UCSD-AML1 (cell line): ENCODE measurements around the gene FLNB.
A peak's percentile ranks its signal among the peaks of the same experiment; 100 is the strongest.

ENCODE experiments used
- DNase-seq: peaks from one replicate; lab custom pipeline; 2025; ENCODE audit not compliant: unreplicated experiment; lab: John Stamatoyannopoulos, UW

Gene FLNB

DNA sequence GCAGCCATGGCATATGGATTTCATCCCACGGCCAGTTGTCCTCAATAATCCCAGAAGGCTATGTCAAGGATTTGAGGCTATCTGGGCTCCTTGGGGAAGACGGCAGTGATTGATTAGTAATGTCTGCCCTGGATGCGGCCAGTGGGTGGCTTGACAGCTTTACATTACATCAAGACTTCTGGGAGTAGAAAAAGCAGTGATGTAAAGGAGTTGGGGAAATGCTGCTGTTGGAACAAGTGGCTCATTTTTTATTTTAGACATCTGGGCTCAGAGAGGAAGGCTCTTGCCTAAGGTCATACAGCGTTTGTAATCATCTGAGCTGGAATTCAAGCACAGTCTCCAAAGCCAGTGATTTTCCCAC lies 94.1 kb downstream of the FLNB start:
- no peak for DNase-seq

DNA sequence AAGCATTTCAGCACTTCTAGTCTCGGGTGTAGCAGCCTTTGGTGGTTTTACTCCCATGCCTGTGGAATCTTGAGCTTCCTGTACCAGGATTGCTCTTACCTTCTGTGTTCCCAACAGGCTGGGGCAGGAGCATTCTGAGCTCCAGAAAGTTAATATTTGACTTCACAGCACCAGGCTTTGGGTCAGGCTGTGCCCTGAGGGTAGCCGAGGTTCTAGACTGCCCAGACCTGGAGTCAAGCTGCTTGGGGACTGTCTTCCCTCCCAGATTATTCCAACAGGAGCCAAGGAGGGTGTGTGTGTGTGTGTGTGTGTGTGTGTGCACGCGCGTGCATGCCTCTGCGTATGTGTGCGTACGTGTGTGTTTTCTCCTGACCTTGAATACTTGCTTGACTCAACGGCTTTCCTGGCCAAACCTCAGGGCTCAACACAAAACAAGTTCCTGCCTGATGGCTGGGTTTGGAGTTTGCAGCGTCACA lies 94.8 kb downstream of the FLNB start:
- DNase-seq = no peak

DNA sequence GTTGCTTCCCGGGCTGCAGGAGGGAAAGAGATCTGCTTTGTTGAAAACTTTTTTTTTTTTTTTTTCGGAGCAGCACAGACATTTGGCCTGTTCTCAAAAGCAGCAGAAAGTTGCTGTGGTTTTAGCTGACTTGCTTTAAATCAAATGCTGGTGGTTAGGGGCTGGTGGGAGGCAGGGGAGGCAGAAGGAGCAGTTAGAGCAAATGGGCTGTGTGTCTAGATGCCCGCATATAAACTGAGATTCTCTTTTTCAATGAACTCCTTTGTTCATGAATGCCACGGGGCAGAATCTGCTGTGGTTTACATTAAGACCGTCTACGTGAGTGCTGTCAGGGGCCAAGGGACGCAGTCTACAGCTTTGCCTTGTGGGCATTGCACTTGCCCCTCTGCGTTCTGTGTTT lies 95.9 kb downstream of the FLNB start:
- no peak for DNase-seq

DNA sequence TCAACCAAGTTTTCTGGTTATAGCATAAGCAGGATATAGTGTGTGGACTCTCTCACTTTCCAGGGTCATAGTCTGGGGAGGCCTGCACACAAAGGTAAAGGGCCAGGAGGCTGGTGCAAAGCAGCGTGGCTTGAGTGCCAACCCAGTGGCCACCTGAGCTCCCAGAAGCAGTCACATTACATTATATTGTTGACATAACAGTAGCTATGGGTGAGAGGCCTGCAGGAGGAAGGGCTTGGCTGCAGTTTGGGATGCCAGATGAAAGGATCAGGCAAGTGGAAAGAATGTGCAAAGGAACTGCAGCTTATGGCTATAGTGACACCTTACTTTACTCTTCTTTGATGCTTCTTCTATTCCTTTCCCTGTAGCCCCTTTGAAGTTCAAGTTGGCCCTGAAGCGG lies 96.5 kb downstream of the FLNB start:
- DNase-seq = no peak

DNA sequence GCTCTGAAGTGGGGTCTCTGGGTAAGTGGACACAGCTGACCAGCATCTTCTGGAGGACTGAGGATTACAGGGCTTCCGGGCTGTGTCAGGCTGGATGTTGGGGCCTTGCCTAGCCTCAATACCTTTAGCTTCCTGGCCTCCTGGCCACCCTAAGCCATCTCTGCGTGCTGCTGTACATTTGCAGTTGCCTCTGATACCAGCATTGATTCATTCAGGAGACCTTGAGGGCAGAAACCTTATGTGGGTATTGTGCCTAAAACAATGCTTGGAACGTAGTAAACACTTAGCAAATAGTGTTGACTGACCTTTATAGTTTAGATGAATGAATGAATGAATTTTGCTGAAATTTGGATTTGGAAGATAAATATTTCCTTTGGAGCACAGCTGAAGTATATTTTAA lies 97.0 kb downstream of the FLNB start:
- DNase-seq = no peak

DNA sequence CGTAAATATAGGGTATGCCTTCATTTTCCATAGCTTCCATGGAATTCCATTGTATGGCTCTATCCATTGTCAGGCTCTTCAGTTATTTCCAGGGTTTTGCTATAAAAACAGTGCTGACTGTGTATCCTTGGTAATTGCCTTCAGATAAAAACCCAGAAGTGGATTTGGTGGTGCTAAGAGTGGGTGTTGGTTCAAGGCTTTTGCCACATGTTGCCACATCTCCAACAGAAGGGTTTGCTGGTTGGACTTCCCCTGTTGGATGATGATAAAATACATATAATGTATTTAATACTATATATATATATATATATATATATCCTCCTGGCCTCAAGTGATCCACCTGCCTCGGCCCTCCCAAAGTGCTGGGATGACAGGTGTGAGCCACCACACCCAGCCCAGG lies 97.8 kb downstream of the FLNB start:
- DNase-seq = no peak

DNA sequence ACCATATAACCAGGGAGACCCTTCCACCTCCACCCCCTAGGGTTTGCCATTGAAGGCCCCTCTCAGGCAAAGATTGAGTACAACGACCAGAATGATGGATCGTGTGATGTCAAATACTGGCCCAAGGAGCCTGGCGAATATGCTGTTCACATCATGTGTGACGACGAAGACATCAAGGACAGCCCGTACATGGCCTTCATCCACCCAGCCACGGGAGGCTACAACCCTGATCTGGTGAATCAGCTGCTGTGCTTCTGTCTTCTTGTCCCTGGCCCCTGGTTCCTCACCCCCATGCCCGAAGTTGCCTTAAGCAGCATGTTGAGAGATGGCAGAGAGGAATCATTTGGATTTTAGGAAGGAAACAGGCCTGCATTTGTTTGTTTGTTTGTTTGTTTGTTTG lies 98.4 kb downstream of the FLNB start:
- DNase-seq = no peak

DNA sequence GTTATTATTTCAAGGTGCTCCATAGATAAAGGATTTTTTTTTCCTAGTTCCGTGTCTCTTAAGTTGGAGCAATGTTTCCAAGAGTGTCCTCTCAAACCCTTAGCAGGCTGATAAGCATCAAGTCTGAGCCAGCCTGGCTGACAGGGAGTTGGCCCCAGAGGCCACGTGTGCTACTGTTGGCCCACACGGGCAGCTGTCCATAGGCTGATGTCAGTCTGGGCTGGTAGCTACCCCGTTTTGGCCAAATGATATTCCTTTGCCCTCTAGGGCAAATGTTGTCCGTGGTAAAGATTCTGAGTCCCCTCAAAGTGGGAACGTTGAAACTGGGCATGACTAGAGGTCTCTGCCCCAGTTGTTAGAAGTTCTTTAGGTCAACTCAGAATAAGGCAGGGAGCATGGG lies 99.4 kb downstream of the FLNB start:
- DNase-seq = no peak

DNA sequence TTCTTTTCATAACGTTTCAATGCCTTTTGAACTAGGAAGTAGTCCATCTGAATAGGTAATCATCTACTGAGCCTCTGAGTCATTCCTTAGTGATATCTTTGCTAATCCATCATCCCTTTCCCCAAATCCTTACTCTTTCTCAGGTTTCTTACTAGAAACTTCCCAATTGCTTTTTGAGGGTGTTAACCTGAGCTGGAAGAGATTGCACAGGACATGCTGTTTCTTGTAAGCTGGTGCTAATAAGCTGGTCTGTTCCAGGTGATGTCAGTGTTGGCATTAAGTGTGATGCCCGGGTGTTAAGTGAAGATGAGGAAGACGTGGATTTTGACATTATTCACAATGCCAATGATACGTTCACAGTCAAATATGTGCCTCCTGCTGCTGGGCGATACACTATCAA lies 101.5 kb downstream of the FLNB start:
- DNase-seq = no peak

DNA sequence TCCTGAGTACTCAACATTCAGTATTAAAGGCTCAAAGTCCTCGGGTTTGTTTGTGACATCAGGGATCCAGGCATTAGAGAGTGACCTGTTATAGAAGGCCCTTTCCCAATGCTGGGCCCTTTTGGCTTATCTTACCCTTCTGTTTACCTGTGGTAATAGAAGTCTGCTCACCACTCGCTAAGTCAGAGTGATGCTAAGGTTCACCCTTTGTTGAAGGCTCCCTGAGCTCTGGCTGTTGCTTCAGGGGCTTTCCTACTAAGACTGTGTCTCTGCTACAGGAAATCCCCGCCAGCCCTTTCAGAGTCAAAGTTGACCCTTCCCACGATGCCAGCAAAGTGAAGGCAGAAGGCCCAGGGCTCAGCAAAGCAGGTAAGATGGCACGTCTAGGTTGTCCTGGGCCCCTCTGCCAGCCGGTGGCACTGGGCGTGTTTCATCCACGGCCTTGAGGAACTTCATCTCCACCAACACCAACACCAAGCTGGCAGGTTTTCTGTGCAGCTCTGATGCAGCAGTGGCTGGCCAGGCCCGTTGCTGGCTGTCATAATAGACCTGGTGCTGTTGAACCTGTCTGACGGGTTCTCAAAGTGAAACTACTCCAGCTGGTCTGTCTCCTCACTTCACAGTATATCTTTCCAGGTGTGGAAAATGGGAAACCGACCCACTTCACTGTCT lies 103.4 kb downstream of the FLNB start:
- DNase-seq = no peak

DNA sequence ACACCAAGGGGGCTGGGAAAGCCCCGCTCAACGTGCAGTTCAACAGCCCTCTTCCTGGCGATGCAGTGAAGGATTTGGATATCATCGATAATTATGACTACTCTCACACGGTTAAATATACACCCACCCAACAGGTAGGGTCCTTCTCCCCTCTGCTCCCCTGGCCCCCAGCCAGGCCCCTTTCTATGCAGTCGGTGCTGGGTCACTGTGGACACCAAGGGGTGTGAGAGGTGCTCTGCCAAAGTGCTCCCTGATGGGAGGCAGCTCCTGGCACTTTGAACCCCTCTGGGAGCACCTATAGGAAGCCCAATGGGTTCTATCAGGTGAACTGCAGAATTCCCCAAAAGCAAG lies 103.9 kb downstream of the FLNB start:
- no peak for DNase-seq

DNA sequence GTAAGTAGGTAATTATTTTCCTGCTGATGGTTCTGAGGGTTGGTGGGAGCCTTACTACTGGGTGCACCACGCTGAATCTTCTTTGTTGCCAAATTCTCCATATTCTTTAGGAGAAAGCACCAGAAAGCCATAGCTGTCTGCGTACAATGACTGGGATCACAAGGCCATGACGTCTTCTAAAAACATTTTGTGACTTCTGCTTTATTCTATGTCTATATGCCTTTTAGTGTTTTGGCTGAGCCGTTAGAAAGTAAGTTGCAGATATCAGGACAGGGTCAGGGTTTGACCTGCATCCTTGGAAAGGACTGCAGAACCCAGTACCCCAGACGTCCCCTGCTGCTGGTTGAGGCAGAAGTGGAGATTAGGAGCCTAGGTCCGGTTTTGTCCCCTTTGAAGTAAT lies 107.0 kb downstream of the FLNB start:
- no peak for DNase-seq

DNA sequence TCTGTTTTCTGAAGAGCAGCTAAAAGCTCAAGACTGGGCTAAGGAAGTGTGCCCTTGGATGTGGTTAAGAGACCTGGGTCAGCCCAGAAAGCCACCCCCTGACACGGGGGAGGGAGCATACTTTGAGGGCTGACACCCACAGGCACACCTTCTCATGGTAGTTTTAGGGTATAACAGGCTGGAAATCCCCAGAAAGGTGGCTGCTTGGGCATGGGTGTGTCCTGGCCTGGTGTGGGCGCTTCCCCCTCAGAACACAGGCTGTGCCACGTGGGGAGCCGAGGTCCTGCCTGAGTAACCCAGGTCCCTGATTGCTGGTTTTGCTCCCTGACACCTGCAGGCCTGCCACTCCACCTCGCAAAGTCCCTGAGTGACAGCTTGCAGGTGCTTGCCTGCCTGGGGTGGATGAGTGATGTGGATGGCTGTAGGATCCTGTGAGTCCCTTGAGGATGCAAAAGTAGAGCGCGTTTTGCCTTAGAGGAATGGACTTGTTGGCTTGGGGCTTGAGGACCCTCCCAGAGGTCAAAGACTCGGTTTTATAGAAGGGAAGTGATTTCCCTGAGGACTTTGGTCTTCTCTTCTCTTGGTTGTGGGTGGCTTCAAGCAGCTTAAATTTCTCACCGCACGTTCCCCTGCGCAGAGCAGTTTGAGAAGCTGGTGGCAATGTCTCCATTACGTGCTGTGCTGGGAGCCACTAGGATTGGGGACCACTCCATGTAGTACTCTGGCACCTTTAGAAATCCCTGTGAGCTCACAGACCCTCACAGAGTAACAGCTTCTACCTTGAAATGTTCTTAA lies 108.1 kb downstream of the FLNB start:
- DNase-seq = no peak

DNA sequence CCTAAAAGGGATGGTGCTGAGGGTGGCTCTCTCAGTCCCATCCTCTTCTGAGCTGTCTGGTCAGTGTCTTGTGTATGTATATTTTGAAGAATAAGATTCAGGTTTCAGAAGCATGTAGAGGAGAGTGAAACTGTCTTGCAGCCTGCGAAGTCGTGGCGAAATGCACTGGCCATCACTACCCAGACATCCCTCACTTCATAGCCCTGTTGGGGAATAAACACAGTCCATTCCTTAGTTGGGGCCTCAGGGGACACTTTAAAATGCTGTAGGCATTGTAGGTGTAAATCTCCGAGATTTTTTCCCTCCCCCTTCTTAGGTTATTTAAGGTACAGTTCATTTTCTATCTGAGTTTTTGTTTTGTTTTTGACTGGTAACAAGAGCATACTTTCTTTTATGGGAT lies 108.8 kb downstream of the FLNB start:
- no peak for DNase-seq

DNA sequence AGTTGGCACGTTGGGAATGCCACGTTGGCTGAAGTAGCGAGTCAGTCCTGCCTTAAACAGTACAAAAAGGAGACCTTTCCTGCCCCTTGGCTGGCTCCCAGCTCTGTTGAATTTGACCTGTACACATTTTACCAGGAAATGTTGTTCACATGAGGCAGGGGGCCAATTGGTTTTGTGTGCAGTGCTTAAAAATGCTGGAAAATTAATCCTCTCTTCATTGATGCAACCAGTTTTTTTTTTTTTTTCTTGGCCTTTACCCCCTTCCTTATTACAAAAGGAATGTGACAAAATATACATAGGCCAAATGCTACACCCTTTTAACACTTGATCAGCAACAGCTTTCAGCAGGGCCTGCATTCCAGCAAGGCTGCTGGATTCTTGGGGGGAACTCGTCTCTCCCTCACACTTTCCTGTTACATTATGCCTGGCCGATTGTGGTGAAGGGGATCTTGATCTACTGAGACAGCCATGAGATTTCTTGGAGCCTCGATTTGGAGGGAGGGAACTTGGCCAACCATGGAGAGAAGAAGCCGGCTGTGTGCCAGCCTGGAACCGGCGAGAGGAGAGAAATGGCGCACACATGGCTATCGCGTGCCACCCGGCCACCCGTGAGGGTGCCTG lies 109.4 kb downstream of the FLNB start:
- DNase-seq = no peak

DNA sequence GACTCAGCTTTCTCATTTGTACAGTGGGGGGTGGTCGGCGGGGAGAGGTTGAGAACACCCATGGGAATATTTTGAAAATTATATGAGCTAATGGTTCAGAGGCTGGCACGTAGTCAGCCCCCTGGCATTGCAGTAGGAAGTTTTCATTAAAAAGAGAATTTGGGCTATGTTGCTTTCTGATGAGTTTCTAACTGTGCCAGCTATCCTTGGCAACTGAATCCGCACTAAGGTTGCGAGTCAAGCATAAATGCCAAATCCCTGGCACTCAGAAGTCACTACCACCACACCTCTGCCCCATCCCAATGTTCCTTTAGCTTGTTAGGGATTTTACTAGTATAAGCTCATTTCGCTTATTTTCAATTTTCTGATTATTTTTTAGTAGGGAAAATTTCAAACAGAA lies 111.0 kb downstream of the FLNB start:
- DNase-seq = no peak

DNA sequence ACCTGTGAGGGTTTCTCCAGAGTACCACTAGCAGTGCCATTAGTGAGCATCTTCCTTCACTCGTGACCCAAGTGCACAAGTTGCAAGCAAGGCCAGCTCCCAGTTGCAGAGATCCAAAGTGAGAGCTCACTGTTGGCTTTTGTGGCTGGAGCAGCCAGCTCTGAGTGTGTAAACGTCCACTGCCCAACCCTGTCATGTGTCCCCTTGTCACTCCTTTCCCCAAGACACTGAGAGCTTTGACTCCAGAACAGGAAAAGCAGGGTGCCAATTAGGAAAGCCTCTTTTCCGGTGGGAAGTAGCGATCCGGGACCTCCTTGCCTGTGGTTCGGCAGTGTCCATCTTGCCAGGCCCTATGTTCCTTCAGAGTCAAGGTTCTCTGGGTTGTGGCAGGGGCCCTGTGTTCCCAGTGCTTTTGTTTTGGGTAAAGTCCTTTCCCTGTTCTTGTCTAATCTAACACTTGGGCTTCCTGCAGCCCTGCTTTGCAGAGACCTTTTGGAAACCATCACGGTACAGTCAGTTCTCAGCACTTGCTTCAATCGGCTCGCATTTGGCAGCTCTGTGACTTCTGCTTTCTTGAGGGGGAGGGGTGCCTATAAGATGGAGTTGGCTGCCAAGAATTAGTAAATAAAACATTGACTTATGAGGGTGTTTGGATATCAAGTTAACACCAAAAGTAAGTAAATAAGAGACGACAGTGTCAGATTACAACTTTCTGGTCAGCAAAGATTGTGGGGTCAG lies 112.0 kb downstream of the FLNB start:
- peak; percentile 45 for DNase-seq

DNA sequence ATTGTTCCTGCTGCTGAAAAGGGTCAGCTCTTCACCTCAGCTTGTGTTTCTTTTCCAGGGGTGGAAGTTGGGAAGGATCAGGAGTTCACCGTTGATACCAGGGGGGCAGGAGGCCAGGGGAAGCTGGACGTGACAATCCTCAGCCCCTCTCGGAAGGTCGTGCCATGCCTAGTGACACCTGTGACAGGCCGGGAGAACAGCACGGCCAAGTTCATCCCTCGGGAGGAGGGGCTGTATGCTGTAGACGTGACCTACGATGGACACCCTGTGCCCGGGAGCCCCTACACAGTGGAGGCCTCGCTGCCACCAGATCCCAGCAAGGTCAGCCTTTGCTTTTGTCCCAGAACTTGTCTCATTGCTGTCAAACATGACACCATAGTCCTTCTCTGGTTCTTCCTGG lies 113.0 kb downstream of the FLNB start:
- no peak for DNase-seq

DNA sequence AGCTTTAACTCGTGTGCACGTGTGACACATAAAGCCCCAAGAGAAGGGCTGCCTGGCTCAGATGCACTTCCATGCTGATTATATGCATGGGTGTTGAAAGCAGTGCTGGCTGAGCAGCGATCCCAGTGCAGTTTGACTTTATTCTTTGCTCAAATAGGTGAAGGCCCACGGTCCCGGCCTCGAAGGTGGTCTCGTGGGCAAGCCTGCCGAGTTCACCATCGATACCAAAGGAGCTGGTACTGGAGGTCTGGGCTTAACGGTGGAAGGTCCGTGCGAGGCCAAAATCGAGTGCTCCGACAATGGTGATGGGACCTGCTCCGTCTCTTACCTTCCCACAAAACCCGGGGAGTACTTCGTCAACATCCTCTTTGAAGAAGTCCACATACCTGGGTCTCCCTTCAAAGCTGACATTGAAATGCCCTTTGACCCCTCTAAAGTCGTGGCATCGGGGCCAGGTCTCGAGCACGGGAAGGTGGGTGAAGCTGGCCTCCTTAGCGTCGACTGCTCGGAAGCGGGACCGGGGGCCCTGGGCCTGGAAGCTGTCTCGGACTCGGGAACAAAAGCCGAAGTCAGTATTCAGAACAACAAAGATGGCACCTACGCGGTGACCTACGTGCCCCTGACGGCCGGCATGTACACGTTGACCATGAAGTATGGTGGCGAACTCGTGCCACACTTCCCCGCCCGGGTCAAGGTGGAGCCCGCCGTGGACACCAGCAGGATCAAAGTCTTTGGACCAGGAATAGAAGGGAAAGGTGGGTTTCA lies 114.9 kb downstream of the FLNB start:
- no peak for DNase-seq

DNA sequence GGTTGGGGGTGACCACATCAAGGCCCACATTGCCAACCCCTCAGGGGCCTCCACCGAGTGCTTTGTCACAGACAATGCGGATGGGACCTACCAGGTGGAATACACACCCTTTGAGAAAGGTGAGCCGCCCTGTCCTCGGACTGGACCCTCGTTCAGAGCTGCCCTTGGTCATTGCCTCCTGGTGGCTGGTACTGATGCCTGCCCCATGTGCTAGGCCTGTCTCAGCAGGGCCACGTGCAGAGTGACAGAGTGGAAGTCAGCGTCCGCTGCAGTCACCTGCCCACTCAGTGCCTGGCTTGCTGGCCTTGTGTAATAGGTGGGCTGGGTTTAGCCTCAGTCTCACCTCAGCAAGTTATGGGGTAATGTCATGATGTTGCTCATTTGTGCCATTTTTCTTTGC lies 116.2 kb downstream of the FLNB start:
- DNase-seq = no peak
